GM18858 (cell line): Measurements from ENCODE around the gene ZNF621.

Experiments
- ATAC-seq: cut with Tn5 transposase; IDR thresholded peaks from one replicate; pipeline ENCODE4 v1.9.1; 2021; ENCODE audit not compliant: unreplicated experiment

Gene ZNF621

DNA sequence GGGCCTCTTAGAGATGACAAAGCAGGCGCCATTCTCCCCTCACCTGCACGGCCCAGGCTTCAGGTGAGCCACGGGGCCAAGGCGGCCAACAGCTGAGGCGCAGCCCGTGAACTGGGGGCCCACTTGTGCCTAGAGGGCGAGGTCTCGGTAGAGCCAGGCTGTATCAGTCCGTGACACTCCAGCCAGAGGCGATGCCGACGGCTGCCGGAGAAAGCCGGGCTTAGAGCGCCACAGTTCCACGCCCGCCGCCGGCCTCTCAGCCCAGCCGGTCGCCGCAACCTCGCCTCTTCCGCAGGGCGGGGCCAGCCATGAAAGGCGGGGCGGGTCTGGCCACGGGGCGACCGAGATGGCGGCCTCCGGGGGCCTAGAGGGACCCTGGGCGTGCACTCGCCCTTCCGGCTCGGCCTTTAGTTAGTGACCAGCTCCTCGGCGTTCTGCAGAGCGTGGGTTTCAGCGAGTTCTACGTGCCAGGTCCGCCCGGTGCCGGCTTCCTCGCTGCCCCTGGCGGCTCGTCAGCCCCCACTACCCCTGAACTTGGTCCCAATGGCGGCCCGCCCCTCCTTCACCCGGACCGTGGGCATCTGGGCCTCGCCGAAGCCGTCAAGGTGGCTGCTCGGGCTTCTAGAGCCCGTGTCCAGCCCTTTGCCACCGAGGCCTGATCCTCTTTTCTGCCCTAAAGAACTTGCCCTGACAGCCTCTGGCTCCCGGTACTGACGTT, at the start of gene ZNF621:
TSS of gene ZNF621 (plus strand) at position 393 of the 718 bp plus-strand sequence. CDS start 881 bp downstream, outside the sequence.
- ATAC-seq: peak; percentile 93

DNA sequence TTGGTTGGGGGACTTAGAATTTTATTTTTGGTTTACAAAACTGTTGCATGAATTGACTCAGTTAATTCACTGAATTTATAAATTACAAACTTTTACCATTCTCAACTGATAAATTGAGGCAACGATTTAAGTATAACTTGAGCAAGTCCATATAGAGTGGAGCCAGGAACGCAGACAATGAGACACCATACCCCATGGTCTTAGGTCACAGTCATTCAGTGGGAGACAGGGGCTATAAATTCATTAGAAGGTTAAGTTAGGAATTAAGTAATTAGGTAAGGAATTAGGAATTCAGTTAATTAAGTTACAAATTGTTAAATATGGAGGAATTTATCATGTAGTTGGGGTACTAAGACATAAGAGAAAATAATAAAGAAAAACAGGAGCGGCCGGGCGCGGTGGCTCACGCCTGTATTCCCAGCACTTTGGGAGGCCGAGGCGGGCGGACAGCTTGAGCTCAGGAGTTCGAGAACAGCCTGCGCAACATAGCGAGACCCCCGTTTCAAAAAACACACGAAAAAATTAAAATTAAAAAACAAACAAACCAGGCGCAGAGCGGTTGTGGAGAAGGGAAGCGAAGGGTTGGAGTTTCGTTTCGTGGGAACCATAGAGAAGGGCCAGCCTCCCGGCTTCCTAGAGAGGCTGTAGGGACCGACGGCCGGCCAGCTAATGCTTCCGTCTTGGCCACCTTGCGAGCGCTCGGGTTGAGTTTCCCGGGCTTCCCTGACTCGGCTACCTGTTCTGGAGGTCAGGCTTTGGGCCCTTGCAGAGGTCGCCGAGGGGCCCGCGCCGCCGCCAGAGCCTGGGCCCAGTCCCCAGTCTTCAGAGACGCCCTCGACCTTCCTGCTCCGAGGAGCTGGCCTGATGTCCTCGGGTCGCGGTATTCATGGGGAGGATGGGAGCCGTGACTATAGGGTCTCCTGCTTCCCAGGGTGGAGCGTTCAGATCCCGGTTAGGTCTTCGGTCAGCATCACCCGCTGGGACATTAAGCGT, 48.0 kb upstream of the ZNF621 start, which contains the start of gene ZNF619:
TSS of gene ZNF619 (plus strand) at position 645 of the 993 bp plus-strand sequence. CDS start 858 bp downstream, outside the sequence.
- peak; percentile 48 for ATAC-seq

DNA sequence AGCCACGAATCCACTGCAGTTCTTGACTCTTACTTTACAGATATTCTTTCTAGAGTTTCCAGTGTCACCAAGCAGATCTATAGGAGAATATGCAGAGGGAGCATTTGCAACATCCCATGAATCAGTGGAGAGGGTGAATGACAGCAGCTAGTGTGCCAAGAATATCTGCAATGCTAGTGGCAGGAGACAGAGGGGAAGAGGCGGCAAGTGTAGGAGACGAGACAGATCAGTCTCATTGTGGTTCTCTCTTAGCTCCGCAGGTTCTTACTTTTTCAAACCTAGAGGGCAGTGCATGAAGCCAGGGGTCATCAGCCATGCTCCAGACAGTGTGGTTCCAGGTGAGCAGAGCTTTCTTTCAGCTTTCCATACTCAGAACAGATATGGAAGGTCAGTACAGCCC, 47.1 kb upstream of the ZNF621 start:
- no peak for ATAC-seq

DNA sequence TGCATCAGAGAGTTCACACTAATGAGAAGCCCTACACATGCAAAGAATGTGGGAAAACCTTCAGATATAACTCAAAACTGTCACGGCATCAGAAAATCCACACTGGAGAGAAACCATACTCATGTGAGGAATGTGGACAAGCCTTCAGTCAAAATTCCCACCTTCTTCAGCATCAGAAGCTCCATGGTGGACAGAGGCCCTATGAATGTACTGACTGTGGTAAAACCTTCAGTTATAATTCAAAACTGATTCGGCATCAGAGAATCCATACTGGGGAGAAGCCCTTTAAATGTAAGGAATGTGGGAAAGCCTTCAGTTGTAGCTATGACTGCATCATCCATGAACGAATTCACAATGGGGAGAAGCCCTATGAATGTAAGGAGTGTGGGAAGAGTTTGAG, 37.6 kb upstream of the ZNF621 start:
- no peak for ATAC-seq

DNA sequence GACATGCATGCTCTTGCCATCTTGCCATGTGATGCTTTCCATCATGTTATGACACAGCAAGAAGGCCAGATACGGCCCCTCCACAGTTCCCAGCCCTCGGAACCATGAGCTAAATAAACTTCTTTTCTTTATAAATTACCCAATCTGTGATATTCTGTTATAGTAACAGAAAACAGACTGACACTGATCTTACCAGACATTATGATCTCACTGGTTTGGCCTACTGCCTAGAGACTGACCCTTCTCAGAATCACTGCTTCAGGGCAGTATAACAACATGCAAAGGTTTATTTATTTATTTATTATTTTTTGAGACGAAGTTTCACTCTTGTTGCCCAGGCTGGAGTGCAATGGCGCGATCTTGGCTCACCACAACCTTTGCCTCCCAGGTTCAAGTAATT, 33.8 kb upstream of the ZNF621 start:
- no peak for ATAC-seq

DNA sequence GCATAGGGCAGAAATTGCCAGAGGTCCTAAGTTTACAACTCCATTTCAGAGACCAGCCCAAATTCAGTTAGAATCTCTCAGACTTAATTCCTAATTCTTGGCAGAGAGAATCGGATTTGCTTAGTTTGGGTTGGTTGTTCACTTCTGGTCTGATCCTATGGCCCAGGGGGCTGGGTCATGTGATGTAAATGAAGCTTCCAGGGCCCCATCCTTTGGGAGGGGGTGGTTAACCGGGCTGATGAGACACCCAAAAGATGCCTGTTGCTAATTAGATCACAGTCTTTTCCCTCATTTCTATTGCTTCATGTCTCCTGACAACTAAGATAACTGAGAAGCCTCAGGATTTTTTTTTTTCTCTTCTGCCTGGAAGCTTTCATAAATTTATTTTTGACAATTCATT, 30.1 kb upstream of the ZNF621 start:
- ATAC-seq: no peak

DNA sequence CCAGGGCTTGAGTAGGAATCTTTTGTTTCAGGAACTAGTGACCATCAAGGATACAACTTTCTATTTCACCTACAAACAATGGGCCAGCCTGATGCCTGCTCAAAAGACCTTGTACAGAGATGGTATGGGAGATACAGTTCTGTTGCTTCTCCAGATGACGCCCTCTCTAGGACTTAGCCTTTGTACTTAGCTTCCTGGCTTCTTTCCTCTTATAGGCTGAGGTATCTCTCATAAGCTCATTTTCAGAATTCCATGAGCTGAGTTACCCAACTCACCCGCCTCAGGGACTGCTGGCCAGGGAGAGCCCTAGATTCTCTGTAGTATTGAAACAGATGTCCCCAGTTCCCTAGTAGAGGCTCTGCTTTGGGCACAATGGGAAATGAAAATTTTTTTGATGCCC, 27.5 kb upstream of the ZNF621 start:
- ATAC-seq: no peak

DNA sequence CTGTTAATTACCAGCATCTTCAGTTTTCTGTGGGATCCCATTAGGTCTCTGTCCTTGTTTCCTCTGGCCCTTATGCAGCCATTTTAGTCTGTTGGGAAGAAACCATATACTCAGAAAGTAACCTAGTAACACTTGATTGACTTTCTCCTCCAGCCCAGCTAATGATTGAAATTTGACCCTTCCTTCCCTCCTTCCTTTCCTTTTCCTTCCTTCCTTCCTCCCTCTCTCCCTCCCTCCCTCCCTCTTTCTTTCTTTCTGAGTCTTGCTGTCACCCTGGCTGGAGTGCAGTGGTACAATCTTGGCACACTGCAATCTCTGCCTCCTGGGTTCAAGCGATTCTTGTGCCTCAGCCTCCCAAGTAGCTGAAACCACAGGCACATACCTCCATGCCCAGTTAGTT, 24.8 kb upstream of the ZNF621 start:
- ATAC-seq: no peak

DNA sequence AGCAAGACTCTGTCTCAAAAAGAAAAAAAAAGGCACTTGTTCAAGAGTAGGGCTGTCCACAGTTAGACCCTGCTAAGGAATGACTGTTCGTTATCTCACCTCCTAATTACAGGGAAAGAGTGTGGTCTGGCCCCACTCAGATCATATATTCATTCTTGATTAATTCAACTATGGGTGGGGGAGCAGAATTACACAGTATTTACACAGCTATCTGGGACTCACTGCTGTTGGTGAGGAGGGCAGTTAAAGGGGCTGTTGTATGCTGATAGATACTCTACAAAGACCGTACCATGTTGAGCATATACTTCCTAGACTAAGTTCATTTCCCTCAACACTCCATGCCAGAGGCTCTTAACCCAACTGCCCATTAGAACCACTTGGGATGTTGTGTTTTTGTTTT, 22.7 kb upstream of the ZNF621 start:
- ATAC-seq: no peak

DNA sequence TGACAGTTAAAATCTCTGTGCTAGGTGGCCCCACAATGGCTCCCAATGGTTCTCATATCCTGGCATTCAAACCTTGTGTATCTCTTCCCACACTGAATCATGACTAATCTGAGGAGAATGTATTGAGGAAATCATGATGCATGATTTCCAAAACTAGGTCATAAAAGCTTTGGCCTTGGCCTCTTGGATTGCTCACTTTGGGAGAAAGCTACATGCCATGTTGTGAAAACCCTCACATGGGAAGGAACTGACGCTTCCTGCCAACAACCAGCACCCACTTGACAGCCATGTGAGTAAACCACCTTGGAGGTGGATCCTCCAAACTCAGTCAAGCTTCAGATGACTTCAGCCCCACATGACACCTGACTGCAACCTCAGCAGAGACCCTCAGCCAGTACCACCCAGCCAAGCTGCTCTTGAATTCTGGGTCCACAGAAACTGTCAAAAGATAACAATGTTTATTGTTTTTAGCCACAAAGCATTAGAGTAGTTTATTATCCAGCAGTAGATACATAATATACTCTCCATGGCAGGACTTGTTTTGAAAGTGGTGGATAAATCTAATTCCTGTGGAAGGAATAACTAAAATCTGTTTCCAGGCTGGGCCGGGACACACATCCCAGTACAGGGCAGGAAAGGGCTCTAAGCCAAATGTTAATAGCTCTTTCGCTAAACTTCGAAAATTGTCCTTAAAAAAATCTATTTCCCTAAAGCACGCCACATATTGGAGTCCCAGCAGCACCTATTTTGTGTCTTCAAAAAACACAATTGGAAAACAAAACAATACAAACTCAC, 19.9 kb upstream of the ZNF621 start:
- ATAC-seq: no peak

DNA sequence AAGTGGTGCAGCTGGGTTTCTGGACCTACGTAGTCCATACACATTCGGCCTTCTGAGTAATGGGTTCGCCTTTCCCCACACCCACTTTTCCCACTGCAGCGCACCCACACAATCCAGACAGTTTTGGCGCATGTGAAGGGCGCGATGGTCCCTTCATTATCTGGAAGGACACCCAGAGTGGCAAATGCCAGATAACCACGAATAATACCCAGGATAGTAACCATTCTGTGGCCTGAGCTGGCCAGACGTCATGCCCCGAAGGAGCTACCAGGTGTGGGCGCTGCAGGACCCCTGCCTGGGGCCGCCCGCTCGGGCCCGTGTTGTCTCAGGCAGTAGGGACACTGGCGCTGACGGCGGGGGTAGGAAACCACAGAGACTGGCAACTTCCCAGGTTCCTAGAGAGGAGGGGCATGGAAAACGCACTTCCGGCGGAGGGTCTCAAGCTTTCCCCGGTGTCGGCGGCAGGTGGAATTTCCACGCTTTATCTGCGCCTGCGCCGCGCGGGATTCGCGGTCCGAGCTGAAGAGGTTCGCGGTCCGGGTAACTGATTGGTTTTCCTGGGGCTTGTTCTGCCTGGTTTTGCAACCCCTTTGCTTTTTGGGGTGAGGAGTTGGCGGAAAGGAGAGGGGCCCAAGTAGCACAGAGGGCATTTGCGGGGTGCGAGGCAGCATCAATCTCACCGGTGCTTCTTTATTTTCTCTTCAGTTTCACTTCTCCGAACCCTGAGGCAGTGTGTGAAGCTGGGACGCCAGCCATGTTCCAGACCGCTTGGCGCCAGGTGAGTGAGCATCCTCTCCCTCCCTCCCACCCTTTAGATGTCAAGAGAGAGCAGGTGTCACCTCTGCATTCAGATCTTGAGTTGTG, 18.9 kb upstream of the ZNF621 start, which contains the start of gene ZNF620:
TSS of gene ZNF620 (plus strand) at position 441 of the 864 bp plus-strand sequence. CDS start at position 755, 314 bp downstream.
- ATAC-seq: peak; percentile 52

DNA sequence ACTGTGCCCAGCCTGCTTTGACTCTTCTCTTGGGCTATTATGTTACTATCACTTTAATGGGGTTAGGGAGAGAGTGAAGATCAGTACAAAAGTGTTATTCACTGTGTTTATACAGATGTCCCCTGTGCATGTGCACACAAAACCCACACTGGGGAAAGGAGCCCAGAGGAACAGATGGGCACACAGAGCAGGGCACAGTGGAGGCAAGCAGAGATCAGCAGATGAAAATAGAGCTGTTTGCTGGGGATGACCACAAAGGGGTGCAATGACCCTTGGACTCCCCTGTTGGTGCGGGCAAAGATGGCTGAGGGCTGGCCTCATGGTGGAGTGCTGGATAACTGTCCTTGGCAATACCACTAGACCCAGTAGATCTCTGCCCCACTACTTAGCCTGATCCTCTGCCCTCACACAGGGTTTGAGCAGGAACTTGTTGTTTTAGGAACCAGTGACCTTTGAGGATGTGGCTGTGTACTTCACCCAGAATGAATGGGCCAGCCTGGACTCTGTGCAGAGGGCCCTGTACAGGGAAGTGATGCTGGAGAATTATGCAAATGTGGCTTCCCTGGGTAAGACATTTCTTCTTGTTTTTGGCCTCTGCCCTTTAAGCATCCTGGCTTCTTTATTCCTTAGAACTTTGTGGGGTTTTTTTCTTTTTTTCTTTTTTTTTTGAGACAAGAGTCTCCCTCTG, 13.6 kb upstream of the ZNF621 start:
- no peak for ATAC-seq

DNA sequence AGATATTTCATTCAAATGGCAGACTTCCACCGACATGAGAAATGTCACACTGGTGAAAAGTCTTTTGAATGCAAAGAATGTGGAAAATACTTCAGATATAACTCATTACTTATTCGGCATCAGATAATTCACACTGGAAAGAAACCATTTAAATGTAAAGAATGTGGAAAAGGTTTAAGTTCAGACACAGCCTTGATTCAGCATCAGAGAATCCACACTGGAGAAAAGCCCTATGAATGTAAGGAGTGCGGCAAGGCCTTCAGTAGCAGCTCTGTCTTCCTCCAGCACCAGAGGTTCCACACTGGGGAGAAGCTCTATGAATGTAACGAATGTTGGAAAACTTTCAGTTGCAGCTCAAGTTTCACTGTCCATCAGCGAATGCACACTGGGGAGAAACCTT, 8.6 kb upstream of the ZNF621 start:
- no peak for ATAC-seq

DNA sequence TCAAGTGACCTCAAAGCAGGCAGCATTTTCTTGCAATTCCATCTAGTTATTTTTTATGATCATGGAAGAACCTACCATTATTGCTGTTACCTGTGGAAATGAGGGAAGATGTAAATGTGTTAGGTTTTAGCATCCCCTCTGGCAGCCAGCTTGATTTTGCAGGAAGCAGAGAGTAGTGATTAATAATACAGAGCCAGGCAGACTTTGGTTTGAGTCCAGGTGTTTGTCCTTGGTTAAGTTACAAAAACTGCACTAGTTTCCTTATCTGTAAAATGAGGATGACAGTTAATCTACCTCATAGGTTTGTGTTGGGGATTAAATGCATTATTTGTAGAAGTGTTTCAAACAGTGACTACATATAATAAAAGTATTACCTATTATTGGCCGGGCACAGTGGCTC, 6.7 kb upstream of the ZNF621 start:
- no peak for ATAC-seq

DNA sequence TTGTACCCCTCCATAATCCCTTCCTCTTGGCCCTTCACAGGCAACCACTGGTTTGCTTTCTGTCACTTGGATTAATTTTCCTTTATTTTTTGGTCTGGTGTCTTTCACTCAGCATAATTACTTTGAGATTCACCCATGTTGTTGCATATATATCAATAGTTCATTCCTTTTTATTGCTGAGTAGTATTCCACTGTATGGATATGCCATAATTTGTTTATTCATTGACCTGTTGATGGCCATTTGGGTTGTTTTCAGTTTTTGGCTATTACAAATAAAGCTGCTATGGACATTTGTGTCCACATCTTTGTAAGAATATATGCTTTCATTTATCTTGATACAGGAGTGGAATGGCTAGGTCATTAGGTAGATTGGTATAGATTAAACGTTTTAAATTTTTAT, 5.9 kb upstream of the ZNF621 start:
- no peak for ATAC-seq

DNA sequence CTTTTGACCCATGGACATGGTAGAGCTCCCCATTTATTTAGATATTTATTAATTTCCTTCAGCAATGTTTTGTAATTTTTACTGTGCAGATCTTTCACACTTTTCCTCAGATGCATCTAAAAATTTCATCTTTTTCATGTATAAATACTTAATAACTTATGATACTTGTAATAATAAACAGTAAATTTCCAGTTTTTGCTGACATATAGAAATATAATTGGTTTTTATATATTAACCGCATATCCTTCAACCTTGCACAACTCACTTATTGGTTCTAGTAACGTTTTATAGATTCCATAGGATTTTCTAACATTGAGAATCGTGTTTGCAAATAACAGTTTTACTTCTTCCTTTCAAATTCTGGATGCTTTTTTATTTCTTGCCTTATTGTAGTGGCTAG, 3.5 kb upstream of the ZNF621 start:
- ATAC-seq: no peak

DNA sequence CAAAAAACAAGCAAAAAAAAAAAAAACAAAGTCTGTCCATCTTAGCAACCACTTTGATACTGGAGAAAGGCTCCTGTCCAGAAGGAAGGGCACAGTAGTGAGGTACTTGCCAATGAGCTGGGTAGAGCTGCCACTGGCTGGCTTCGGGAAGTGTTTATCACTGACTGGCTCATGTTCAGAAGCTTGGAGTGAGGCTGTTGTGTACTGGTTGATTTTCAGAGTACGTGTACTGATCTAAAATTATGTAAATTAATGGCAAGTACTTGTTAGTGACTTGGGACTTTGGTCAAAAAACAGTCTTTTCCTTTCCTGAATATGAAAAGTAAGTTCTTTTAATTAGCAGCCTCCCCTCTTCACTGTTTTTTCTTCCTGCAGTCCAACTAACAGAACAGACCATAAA, 979 bp upstream of the ZNF621 start:
- ATAC-seq: no peak

DNA sequence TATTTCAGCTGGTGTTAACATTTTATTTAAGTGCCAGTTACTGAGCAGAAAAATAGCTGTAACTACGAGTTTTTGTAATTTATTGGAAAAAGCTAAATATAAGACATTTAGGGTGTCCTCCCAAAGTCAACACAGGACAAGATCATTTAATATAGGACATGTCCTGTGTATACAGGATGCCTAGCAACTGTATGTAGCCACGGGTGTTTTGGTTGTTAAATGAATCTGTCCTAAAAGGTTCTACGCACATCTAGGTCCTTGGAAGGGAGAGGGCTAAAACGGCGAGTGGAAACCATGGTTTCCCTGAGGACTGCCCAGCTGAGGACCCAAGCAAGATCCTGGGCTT, 565 bp upstream of the ZNF621 start:
- ATAC-seq: peak; percentile 2

DNA sequence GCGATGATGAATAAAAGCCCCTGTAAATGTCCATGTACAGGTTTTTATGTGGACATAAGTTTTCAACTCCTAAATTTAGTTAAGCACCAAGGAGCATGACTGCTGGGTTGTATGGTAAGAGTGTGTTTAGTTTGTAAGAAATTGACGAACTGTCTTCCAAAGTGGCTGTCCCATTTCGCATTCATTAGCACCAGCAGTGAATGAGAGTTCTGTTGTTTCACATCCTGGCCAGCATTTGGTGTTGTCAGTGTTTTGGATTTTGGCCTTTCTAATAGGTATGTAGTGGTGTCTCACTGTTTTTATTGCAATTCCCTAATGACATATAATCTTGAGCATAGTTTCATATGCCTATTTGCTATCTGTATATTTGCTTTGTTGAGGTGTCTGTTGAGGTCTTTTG, 3.7 kb downstream of the ZNF621 start:
- no peak for ATAC-seq

DNA sequence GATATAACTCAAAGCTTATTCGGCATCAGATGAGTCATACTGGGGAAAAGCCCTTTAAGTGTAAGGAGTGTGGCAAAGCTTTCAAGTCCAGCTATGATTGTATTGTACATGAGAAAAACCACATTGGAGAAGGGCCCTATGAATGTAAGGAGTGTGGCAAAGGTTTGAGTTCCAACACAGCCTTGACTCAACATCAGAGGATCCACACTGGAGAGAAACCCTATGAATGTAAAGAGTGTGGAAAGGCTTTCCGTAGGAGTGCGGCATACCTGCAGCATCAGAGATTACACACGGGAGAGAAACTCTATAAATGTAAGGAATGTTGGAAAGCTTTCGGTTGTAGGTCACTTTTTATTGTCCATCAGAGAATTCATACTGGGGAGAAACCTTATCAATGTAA, 7.5 kb downstream of the ZNF621 start:
- ATAC-seq: no peak
